Fibroblast of lung (primary cell): Measurements from ENCODE around the gene GRK1. TPM values are rescaled to one million over a fixed set of nuclear protein-coding genes. Genes with fewer than 3 reads are reported as not detected.

Experiments used
- DNase-seq, 2 donors: peaks; one replicate each; pipeline versions ENCODE4 v3.0.0 to v3.0.0-alpha.2; 2010; ENCODE audit warnings: low read depth in 2 of 2
- H2AFZ ChIP-seq: 2 replicates; pipeline ENCODE4 v1.5.1; 2012; ENCODE audit warnings: low read length, control low read depth, inconsistent platforms
- H3K27ac ChIP-seq: 2 replicates; pipeline ENCODE4 v1.5.1; 2011; ENCODE audit warnings: low read length, control low read depth; ENCODE audit not compliant: insufficient read depth
- H3K27me3 ChIP-seq: 2 replicates; pipeline ENCODE4 v1.5.1; 2011; ENCODE audit warnings: mild to moderate bottlenecking, low read length; ENCODE audit not compliant: control insufficient read depth, insufficient read depth
- H3K36me3 ChIP-seq: 2 replicates; pipeline ENCODE4 v1.5.1; 2011; ENCODE audit warnings: low read length; ENCODE audit not compliant: control insufficient read depth, insufficient read depth
- H3K4me1 ChIP-seq: 2 replicates; pipeline ENCODE4 v1.5.1; 2011; ENCODE audit warnings: low read length; ENCODE audit not compliant: control insufficient read depth, insufficient read depth; ENCODE audit errors: extremely low read depth
- H3K4me2 ChIP-seq: 2 replicates; pipeline ENCODE4 v1.5.1; 2011; ENCODE audit warnings: low read length, control low read depth; ENCODE audit not compliant: insufficient read depth; ENCODE audit errors: extremely low read depth
- H3K4me3 ChIP-seq, 4 experiments: fragments of 200-600 bp in 1 of 4; sonication (generic) in 1 of 4; replicated peaks in 1 of 4; 2 replicates each; pipeline ENCODE4 v1.5.1; 2011 to 2016; ENCODE audit warnings: low read length in 4 of 4, low read depth in 3 of 4, mild to moderate bottlenecking in 3 of 4, control low read depth in 2 of 4, inconsistent platforms in 1 of 4, mixed read lengths in 1 of 4; ENCODE audit not compliant: insufficient read depth in 1 of 4; ENCODE audit errors: control extremely low read depth in 1 of 4
- H3K79me2 ChIP-seq: 2 replicates; pipeline ENCODE4 v1.5.1; 2012; ENCODE audit warnings: mild to moderate bottlenecking, low read length, inconsistent platforms; ENCODE audit not compliant: control insufficient read depth, insufficient read depth
- H3K9ac ChIP-seq: 2 replicates; pipeline ENCODE4 v1.5.1; 2011; ENCODE audit warnings: mild to moderate bottlenecking, low read length, control low read depth; ENCODE audit not compliant: insufficient read depth
- H3K9me3 ChIP-seq: 2 replicates; pipeline ENCODE4 v1.5.1; 2012; ENCODE audit warnings: low read depth, low read length; ENCODE audit not compliant: control insufficient read depth, insufficient read depth
- H4K20me1 ChIP-seq: 2 replicates; pipeline ENCODE4 v1.5.1; 2011; ENCODE audit warnings: low read length; ENCODE audit not compliant: control insufficient read depth, insufficient read depth; ENCODE audit errors: extremely low read depth
- CTCF ChIP-seq, 2 donors: IDR thresholded peaks in 1 of 2; conservative IDR thresholded peaks in 1 of 2; 1 replicate in 1 of 2; 2 replicates in 1 of 2; pipeline ENCODE4 v1.5.1; 2011 to 2012; ENCODE audit warnings: low read length in 2 of 2, control low read depth in 1 of 2, inconsistent platforms in 1 of 2, low read depth in 1 of 2, mild to moderate bottlenecking in 1 of 2
- EZH2 ChIP-seq: IDR thresholded peaks from 2 replicates; pipeline ENCODE4 v1.5.1; 2012; ENCODE audit warnings: low read length, control low read depth, mild to moderate bottlenecking; ENCODE audit errors: missing control alignments
- polyA plus RNA-seq, 2 donors: library from polyadenylated mRNA; depleted of rRNA in 1 of 2; stranded (reverse) in 1 of 2; unstranded in 1 of 2; fragments of >200 nt; gene quantifications; 2 replicates each; pipeline ENCODE4 v1.2.1, GENCODE V29; 2011 to 2012; ENCODE audit warnings: missing spikeins in 1 of 2
- total RNA-seq: library from RNA; depleted of rRNA; stranded (reverse); fragments of >200 nt; gene quantifications from 2 replicates; pipeline ENCODE4 v1.2.1, GENCODE V29; 2014

Gene GRK1
- total and polyA plus RNA-seq, 2 donors (not counting 1 experiment from before 2014, with no cell fraction given): 0.17 TPM; not detected in 1

- H3K9ac ChIP-seq: no peak overlapping the region
- TF ChIP-seq CTCF (conservative IDR thresholded peaks at IDR 0.05 in 1 of 2, IDR thresholded peaks at IDR 0.05 in 1 of 2; ENCODE audit: low read depth in 1 of 2, low read length in 2 of 2) (no peak), EZH2 (no peak)
- H3K4me1 ChIP-seq: peaks cover 2% of the 10 kb centered on the region
- H3K79me2 ChIP-seq: peaks cover 36% of the 10 kb centered on the region
- H3K27ac ChIP-seq: no peak overlapping the region
- peaks cover 8% of the 10 kb centered on the region for H3K36me3 ChIP-seq
- DNase-seq: peak; percentile 18 to 62
- no peak overlapping the region for H2AFZ ChIP-seq
- H3K27me3 ChIP-seq: no peaks in the 10 kb centered on the region
- H3K9me3 ChIP-seq: no peaks in the 10 kb centered on the region
- no peaks in the 10 kb centered on the region for H4K20me1 ChIP-seq
- H3K4me3 ChIP-seq: no peak overlapping the region
- H3K4me2 ChIP-seq: no peak overlapping the region
Observed at GRCh38 chr13:113625965-113626721, 40.9 kb upstream of the GRK1 start.

GRCh38 chr13:113627136-113627535 lies 39.9 kb upstream of the GRK1 start:
- no peaks in the 10 kb centered on the region for H4K20me1 ChIP-seq
- H3K4me3 ChIP-seq: no peak overlapping the region
- no peak overlapping the region for H3K4me2 ChIP-seq
- no peak overlapping the region for H3K27ac ChIP-seq
- DNase-seq: no peak
- H3K27me3 ChIP-seq: no peaks in the 10 kb centered on the region
- H3K79me2 ChIP-seq: peaks cover 41% of the 10 kb centered on the region
- H3K36me3 ChIP-seq: peaks cover 14% of the 10 kb centered on the region
- H2AFZ ChIP-seq: no peak overlapping the region
- no peaks in the 10 kb centered on the region for H3K9me3 ChIP-seq
- H3K9ac ChIP-seq: no peak overlapping the region
- H3K4me1 ChIP-seq: peaks cover 2% of the 10 kb centered on the region
- TF ChIP-seq EZH2 (no peak), CTCF (conservative IDR thresholded peaks at IDR 0.05 in 1 of 2, IDR thresholded peaks at IDR 0.05 in 1 of 2; ENCODE audit: low read depth in 1 of 2, low read length in 2 of 2) (no peak)

GRCh38 chr13:113628291-113629270 lies 38.4 kb upstream of the GRK1 start:
- peaks cover 41% of the 10 kb centered on the region for H3K79me2 ChIP-seq
- peaks cover 2% of the 10 kb centered on the region for H3K4me1 ChIP-seq
- no peak overlapping the region for H3K9ac ChIP-seq
- no peak overlapping the region for H3K4me3 ChIP-seq
- H3K9me3 ChIP-seq: no peaks in the 10 kb centered on the region
- no peak for DNase-seq
- no peak overlapping the region for H3K27ac ChIP-seq
- no peaks in the 10 kb centered on the region for H4K20me1 ChIP-seq
- TF ChIP-seq CTCF (conservative IDR thresholded peaks at IDR 0.05 in 1 of 2, IDR thresholded peaks at IDR 0.05 in 1 of 2; ENCODE audit: low read depth in 1 of 2, low read length in 2 of 2): no peak
- no peak for TF ChIP-seq EZH2
- H2AFZ ChIP-seq: no peak overlapping the region
- H3K27me3 ChIP-seq: no peaks in the 10 kb centered on the region
- no peak overlapping the region for H3K4me2 ChIP-seq
- peaks cover 21% of the 10 kb centered on the region for H3K36me3 ChIP-seq
